Body of pancreas (tissue), 4 donors: ENCODE measurements around the gene AGMAT.

Source experiments
- CTCF ChIP-seq, 7 experiments: fragments of 450-650 bp in 4 of 7; fragments of 200-600 bp in 3 of 7; sonication (generic) in 3 of 7; IDR thresholded peaks; one replicate each; pipeline ENCODE4 v1.5.1; 2016 to 2019; ENCODE audit warnings: antibody characterized with exemption in 7 of 7
- POLR2A ChIP-seq, 3 donors: fragments of 450-650 bp; IDR thresholded peaks; one replicate each; pipeline ENCODE4 v1.6.1; 2016; ENCODE audit warnings: antibody characterized with exemption in 3 of 3, mild to moderate bottlenecking in 2 of 3

- TF ChIP-seq CTCF (IDR thresholded peaks at IDR 0.05): no peak
- no peak for TF ChIP-seq POLR2A (IDR thresholded peaks at IDR 0.05)
Measured at GRCh38 chr1:15627343-15627988, 42.6 kb upstream of the AGMAT start.
